ENCODE results near the gene RIPOR3.

The RIPOR3 gene

GRCh38 chr20:50724112-50724725, 32.9 kb upstream of the RIPOR3 start:
- H3K4me3 ChIP-seq (ENCODE audit: low read depth in 1 of 5, low read length in 5 of 5): no peak overlapping the region
- H3K36me3 ChIP-seq (ENCODE audit: control insufficient read depth in 5 of 5, insufficient read depth in 5 of 5, low read length in 5 of 5): no peaks in the 10 kb centered on the region
- H3K9me3 ChIP-seq (ENCODE audit: control insufficient read depth in 5 of 5, low read length in 5 of 5): no peaks in the 10 kb centered on the region
- peaks cover 0 to 12% (median 10%) of the 10 kb centered on the region in 5 donors for H3K4me1 ChIP-seq (ENCODE audit: control insufficient read depth in 5 of 5, insufficient read depth in 5 of 5, low read length in 5 of 5)
- H3K27ac ChIP-seq (ENCODE audit: low read depth, low read length): no peak overlapping the region
- H3K27me3 ChIP-seq (ENCODE audit: control insufficient read depth in 5 of 5, insufficient read depth in 4 of 5, low read length in 5 of 5): no peaks in the 10 kb centered on the region
- H3K9ac ChIP-seq (ENCODE audit: low read length in 5 of 5): no peak overlapping the region

DNA sequence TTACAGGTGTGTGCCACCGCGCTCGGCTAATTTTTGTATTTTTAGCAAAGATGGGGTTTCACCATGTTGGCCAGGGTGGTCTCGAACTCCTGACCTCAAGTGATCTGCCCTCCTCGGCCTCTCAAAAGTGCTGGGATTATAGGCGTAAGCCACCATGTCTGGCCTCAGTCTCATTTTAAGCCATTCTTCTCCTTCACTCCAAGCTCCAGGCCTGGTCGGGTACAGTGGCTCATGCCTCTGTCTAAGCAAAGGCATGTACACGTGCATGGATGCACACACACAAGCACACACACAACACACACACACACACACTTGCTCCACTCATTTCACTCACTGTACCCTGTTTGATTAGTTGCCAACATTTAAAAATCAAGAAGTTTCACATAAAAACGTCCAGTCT, 32.3 kb upstream of the RIPOR3 start:
- Histone ChIP-seq H3K9ac (ENCODE audit: low read length in 5 of 5) (no peak overlapping the region), H3K27me3 (ENCODE audit: control insufficient read depth in 5 of 5, insufficient read depth in 4 of 5, low read length in 5 of 5) (no peaks in the 10 kb centered on the region), H3K9me3 (ENCODE audit: control insufficient read depth in 5 of 5, low read length in 5 of 5) (no peaks in the 10 kb centered on the region), H3K36me3 (ENCODE audit: control insufficient read depth in 5 of 5, insufficient read depth in 5 of 5, low read length in 5 of 5) (no peaks in the 10 kb centered on the region), H3K27ac (ENCODE audit: low read depth, low read length) (no peak overlapping the region), H3K4me3 (ENCODE audit: low read depth in 1 of 5, low read length in 5 of 5) (no peak overlapping the region), H3K4me1 (ENCODE audit: control insufficient read depth in 5 of 5, insufficient read depth in 5 of 5, low read length in 5 of 5) (peaks cover 0 to 12% (median 10%) of the 10 kb centered on the region in 5 donors)

DNA sequence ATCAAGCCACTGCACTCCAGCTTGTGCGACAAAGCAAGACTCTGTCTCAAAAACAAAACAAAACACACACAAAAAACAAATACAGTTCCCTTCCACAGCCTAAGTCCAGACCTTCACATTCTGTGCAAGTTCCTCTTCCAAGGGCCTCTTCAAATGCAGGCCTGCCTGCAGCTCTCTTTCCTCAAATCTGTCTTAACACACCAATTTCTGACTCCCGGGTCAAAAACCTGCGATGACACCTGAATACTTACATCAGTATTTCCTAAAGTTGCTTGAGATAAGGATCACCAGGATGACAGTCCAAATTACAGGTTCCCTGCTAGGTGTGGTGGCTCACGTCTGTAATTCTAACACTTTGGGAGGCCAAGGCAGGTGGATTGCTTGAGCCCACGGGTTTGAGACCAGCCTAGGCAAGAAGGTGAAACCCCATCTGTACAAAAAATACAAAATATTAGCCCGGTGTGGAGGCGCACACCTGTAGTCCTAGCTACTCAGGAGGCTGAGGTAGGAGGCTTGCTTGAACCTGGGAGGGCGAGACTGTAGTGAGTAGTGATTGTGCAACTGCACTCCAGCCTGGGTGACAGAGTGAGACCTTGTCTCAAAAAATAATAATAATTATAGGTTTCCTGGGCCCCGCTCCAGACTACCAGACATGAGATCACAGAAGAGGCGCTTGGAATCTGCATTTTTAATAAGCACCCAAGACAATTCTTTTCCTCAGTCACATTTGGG, 31.2 kb upstream of the RIPOR3 start:
- Histone ChIP-seq H3K9ac (ENCODE audit: low read length in 5 of 5) (no peak overlapping the region), H3K27ac (ENCODE audit: low read depth, low read length) (no peak overlapping the region), H3K4me3 (ENCODE audit: low read depth in 1 of 5, low read length in 5 of 5) (no peak overlapping the region), H3K9me3 (ENCODE audit: control insufficient read depth in 5 of 5, low read length in 5 of 5) (no peaks in the 10 kb centered on the region), H3K4me1 (ENCODE audit: control insufficient read depth in 5 of 5, insufficient read depth in 5 of 5, low read length in 5 of 5) (peaks cover 0 to 14% (median 7%) of the 10 kb centered on the region in 5 donors), H3K27me3 (ENCODE audit: control insufficient read depth in 5 of 5, insufficient read depth in 4 of 5, low read length in 5 of 5) (no peaks in the 10 kb centered on the region), H3K36me3 (ENCODE audit: control insufficient read depth in 5 of 5, insufficient read depth in 5 of 5, low read length in 5 of 5) (no peaks in the 10 kb centered on the region)

DNA sequence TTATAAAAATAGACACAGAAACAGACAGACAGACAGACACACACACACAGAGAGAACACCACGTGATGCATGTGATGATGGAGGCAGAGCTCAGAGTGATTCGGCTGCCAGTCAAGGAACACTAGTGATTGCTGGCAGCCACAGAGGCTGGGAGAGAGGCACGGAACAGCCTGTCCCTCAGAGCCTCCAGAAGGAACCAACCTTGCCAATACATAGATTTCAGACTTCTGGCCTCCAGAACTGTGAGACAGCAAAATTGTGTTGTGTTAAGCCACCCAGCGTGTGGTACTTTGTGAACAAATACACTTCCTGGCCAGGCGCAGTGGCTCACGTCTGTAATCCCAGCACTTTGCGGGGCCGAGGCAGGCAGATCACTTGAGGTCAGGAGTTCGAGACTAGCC, 30.5 kb upstream of the RIPOR3 start:
- H3K36me3 ChIP-seq (ENCODE audit: control insufficient read depth in 5 of 5, insufficient read depth in 5 of 5, low read length in 5 of 5): no peaks in the 10 kb centered on the region
- H3K27ac ChIP-seq (ENCODE audit: low read depth, low read length): no peak overlapping the region
- no peaks in the 10 kb centered on the region for H3K9me3 ChIP-seq (ENCODE audit: control insufficient read depth in 5 of 5, low read length in 5 of 5)
- no peak overlapping the region for H3K4me3 ChIP-seq (ENCODE audit: low read depth in 1 of 5, low read length in 5 of 5)
- peaks cover 0 to 10% (median 6%) of the 10 kb centered on the region in 5 donors for H3K4me1 ChIP-seq (ENCODE audit: control insufficient read depth in 5 of 5, insufficient read depth in 5 of 5, low read length in 5 of 5)
- H3K27me3 ChIP-seq (ENCODE audit: control insufficient read depth in 5 of 5, insufficient read depth in 4 of 5, low read length in 5 of 5): no peaks in the 10 kb centered on the region
- H3K9ac ChIP-seq (ENCODE audit: low read length in 5 of 5): no peak overlapping the region

DNA sequence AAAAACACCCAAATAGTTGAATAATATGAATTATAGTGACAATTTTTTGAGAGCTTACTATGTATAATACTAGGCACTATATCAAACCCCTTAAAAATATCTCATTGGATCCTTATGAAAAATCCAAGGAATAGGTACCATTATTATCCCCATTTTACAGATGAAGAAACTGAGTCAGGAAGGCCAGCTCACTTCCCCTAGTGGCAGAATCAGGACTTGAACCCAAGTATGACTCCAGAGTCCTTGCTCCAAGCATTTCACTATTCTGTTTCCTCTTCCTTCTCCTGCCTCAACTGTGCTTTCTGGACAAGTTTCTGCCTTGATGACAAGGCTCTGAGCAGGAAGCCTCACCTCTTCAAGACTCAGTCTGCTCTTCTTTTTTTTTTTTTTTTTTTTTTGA, 29.2 kb upstream of the RIPOR3 start:
- no peaks in the 10 kb centered on the region for H3K36me3 ChIP-seq (ENCODE audit: control insufficient read depth in 5 of 5, insufficient read depth in 5 of 5, low read length in 5 of 5)
- H3K4me1 ChIP-seq (ENCODE audit: control insufficient read depth in 5 of 5, insufficient read depth in 5 of 5, low read length in 5 of 5): peaks cover 0 to 10% (median 6%) of the 10 kb centered on the region in 5 donors
- H3K4me3 ChIP-seq (ENCODE audit: low read depth in 1 of 5, low read length in 5 of 5): no peak overlapping the region
- no peaks in the 10 kb centered on the region for H3K27me3 ChIP-seq (ENCODE audit: control insufficient read depth in 5 of 5, insufficient read depth in 4 of 5, low read length in 5 of 5)
- H3K9me3 ChIP-seq (ENCODE audit: control insufficient read depth in 5 of 5, low read length in 5 of 5): no peaks in the 10 kb centered on the region
- H3K9ac ChIP-seq (ENCODE audit: low read length in 5 of 5): no peak overlapping the region
- no peak overlapping the region for H3K27ac ChIP-seq (ENCODE audit: low read depth, low read length)

DNA sequence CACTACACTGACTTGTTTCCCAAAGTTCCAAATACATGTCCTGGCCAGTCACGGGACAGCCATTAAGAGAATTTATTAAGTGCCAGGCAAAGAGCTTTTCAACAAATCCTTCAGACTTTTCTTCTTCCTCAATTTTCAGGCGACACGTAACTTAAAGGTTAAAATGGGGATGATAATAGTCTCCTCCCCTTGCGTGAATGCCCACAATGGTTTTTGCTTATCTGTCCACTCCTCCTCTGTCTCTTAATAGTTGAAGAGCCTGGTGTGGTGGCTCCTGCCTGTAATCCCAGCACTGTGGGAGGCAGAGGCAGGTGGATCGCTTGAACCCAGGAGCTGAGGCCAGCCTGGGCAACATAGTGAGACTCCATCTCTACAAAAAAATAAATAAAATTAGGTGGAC, 28.7 kb upstream of the RIPOR3 start:
- no peaks in the 10 kb centered on the region for H3K36me3 ChIP-seq (ENCODE audit: control insufficient read depth in 5 of 5, insufficient read depth in 5 of 5, low read length in 5 of 5)
- H3K27ac ChIP-seq (ENCODE audit: low read depth, low read length): no peak overlapping the region
- peaks cover 0 to 10% (median 6%) of the 10 kb centered on the region in 5 donors for H3K4me1 ChIP-seq (ENCODE audit: control insufficient read depth in 5 of 5, insufficient read depth in 5 of 5, low read length in 5 of 5)
- no peak overlapping the region for H3K4me3 ChIP-seq (ENCODE audit: low read depth in 1 of 5, low read length in 5 of 5)
- no peak overlapping the region for H3K9ac ChIP-seq (ENCODE audit: low read length in 5 of 5)
- H3K27me3 ChIP-seq (ENCODE audit: control insufficient read depth in 5 of 5, insufficient read depth in 4 of 5, low read length in 5 of 5): no peaks in the 10 kb centered on the region
- H3K9me3 ChIP-seq (ENCODE audit: control insufficient read depth in 5 of 5, low read length in 5 of 5): no peaks in the 10 kb centered on the region

DNA sequence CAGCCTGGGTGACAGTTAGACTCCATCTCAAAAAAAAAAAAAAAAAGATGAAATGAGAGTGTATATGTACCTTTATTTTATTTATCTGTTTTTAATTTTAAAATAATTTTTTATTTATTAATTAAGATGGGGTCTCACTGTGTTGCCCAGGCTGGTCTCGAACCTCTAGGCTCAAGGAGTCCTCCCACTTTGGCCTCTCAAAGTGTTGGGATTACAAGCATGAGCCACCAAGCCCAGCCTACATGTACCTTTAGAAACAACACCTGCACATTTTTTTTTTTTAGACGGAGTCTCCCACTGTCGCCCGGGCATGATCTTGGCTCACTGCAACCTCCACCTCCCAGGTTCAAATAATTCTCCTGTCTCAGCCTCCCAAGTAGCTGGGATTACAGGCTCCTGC, 28.0 kb upstream of the RIPOR3 start:
- Histone ChIP-seq H3K36me3 (ENCODE audit: control insufficient read depth in 5 of 5, insufficient read depth in 5 of 5, low read length in 5 of 5) (no peaks in the 10 kb centered on the region), H3K4me3 (ENCODE audit: low read depth in 1 of 5, low read length in 5 of 5) (no peak overlapping the region), H3K27ac (ENCODE audit: low read depth, low read length) (no peak overlapping the region), H3K9ac (ENCODE audit: low read length in 5 of 5) (no peak overlapping the region), H3K27me3 (ENCODE audit: control insufficient read depth in 5 of 5, insufficient read depth in 4 of 5, low read length in 5 of 5) (no peaks in the 10 kb centered on the region), H3K4me1 (ENCODE audit: control insufficient read depth in 5 of 5, insufficient read depth in 5 of 5, low read length in 5 of 5) (peaks cover 0 to 7% (median under 1%) of the 10 kb centered on the region in 5 donors), H3K9me3 (ENCODE audit: control insufficient read depth in 5 of 5, low read length in 5 of 5) (no peaks in the 10 kb centered on the region)

DNA sequence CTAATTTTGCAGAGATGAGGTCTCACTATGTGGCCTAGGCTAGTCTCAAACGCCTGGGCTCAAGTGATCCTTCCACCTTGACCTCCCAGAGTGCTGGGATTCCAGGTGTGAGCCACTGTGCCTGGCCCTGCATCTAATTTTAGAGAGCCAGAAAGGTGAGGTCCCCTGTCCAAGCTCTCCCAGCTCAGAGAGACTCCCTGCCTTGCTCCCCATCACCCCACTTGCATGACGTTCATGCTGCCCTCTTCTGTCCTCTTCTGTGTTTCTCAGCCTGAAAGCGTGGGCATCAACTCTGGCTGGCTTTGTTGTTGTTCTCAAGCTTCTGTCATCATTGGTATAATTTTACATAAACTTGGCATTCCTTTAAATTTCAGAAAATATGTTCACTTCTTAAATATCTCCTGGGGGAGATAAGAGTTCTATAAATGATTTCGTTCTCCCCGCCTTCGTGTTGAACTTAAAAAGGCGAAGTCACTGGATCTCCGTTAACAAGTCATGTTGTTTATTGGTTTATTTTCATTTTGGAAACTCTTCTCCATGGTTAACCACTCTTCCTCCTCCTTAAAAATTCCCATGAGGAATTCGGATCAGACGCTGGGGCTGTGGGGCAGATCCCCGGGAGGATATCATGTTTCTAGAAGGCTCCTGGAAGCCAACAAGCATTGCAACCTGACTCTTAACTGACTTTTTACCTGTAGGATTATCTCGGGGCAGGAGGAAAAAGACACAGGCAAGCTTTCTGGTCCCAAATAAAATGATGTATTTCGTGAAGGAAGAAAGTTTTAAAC, 26.8 kb upstream of the RIPOR3 start:
- Histone ChIP-seq H3K27me3 (ENCODE audit: control insufficient read depth in 5 of 5, insufficient read depth in 4 of 5, low read length in 5 of 5) (no peaks in the 10 kb centered on the region), H3K4me3 (ENCODE audit: low read depth in 1 of 5, low read length in 5 of 5) (no peak overlapping the region), H3K9ac (ENCODE audit: low read length in 5 of 5) (no peak overlapping the region), H3K9me3 (ENCODE audit: control insufficient read depth in 5 of 5, low read length in 5 of 5) (no peaks in the 10 kb centered on the region), H3K4me1 (ENCODE audit: control insufficient read depth in 5 of 5, insufficient read depth in 5 of 5, low read length in 5 of 5) (peaks cover 0 to 7% (median 0%) of the 10 kb centered on the region in 5 donors), H3K36me3 (ENCODE audit: control insufficient read depth in 5 of 5, insufficient read depth in 5 of 5, low read length in 5 of 5) (no peaks in the 10 kb centered on the region), H3K27ac (ENCODE audit: low read depth, low read length) (no peak overlapping the region)

- H3K36me3 ChIP-seq (ENCODE audit: control insufficient read depth in 5 of 5, insufficient read depth in 5 of 5, low read length in 5 of 5): no peaks in the 10 kb centered on the region
- no peaks in the 10 kb centered on the region for H3K27me3 ChIP-seq (ENCODE audit: control insufficient read depth in 5 of 5, insufficient read depth in 4 of 5, low read length in 5 of 5)
- no peak overlapping the region for H3K9ac ChIP-seq (ENCODE audit: low read length in 5 of 5)
- H3K27ac ChIP-seq (ENCODE audit: low read depth, low read length): no peak overlapping the region
- H3K9me3 ChIP-seq (ENCODE audit: control insufficient read depth in 5 of 5, low read length in 5 of 5): no peaks in the 10 kb centered on the region
- no peak overlapping the region for H3K4me3 ChIP-seq (ENCODE audit: low read depth in 1 of 5, low read length in 5 of 5)
- peaks cover 0 to 7% (median 0%) of the 10 kb centered on the region in 5 donors for H3K4me1 ChIP-seq (ENCODE audit: control insufficient read depth in 5 of 5, insufficient read depth in 5 of 5, low read length in 5 of 5)
Measured at GRCh38 chr20:50717312-50717711, 26.0 kb upstream of the RIPOR3 start.

DNA sequence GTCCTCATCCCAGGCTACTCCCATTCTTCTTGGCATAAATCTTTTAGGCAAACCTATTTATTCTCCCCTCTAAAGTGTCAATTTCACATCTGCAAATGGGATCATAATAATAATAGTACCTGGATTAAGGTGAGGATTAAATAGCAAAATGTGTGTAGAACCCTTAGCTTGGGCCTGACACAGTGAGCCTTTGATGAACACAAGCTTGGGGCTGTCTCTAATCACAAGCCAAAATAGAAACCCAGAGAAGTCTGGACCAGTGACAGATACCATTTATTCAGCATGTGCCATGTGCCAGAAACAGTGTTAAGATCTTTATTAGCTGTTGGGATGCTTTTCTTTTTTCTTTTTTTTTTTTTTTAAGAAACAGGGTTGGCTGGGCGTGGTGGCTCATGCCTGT, 25.2 kb upstream of the RIPOR3 start:
- H3K9me3 ChIP-seq (ENCODE audit: control insufficient read depth in 5 of 5, low read length in 5 of 5): no peaks in the 10 kb centered on the region
- no peaks in the 10 kb centered on the region for H3K27me3 ChIP-seq (ENCODE audit: control insufficient read depth in 5 of 5, insufficient read depth in 4 of 5, low read length in 5 of 5)
- H3K27ac ChIP-seq (ENCODE audit: low read depth, low read length): no peak overlapping the region

More for the DNA sequence above, 25.2 kb upstream of the RIPOR3 start:
- peaks cover 0 to 7% (median 0%) of the 10 kb centered on the region in 5 donors for H3K4me1 ChIP-seq (ENCODE audit: control insufficient read depth in 5 of 5, insufficient read depth in 5 of 5, low read length in 5 of 5)
- H3K4me3 ChIP-seq (ENCODE audit: low read depth in 1 of 5, low read length in 5 of 5): no peak overlapping the region
- H3K9ac ChIP-seq (ENCODE audit: low read length in 5 of 5): no peak overlapping the region
- H3K36me3 ChIP-seq (ENCODE audit: control insufficient read depth in 5 of 5, insufficient read depth in 5 of 5, low read length in 5 of 5): no peaks in the 10 kb centered on the region
